Activated CD4-positive, alpha-beta memory T cell treated with anti-CD3 and anti-CD28 coated beads for 36 hours (primary cell): ENCODE measurements around the gene MUC5AC. TPM values are rescaled to one million over a fixed set of nuclear protein-coding genes. Genes with fewer than 3 reads are reported as not detected.
"Not testable (repeated sequence)": the region's sequence is repeated elsewhere in the genome, so short reads cannot be mapped to it uniquely, and the experiment has no call there.

Experiments
- CTCF ChIA-PET: fragments of 350-600 bp; sonication (Branson Sonifier 250); formaldehyde crosslinking; loops from one replicate; lab custom pipeline; 2021; ENCODE audit warnings: antibody characterized with exemption, inconsistent platforms; lab: Charles Lee
- POLR2A ChIA-PET: fragments of 350-600 bp; sonication (Branson Sonifier 250); formaldehyde crosslinking; loops from one replicate; lab custom pipeline; 2021; ENCODE audit warnings: antibody characterized with exemption; lab: Charles Lee
- DNase-seq: peaks from one replicate; pipeline ENCODE4 v3.0.0-alpha.2; 2020
- H3K27ac Mint-ChIP-seq: one replicate; pipeline ENCODE4 v1.8.0; 2021; ENCODE audit warnings: mixed read lengths
- H3K27me3 Mint-ChIP-seq: one replicate; pipeline ENCODE4 v1.8.0; 2021; ENCODE audit warnings: mixed read lengths
- H3K36me3 Mint-ChIP-seq: one replicate; pipeline ENCODE4 v1.8.0; 2021; ENCODE audit warnings: mixed read lengths
- H3K4me1 Mint-ChIP-seq: one replicate; pipeline ENCODE4 v1.8.0; 2021; ENCODE audit warnings: low read depth, mixed read lengths
- H3K4me3 Mint-ChIP-seq: one replicate; pipeline ENCODE4 v1.8.0; 2021; ENCODE audit warnings: mild to moderate bottlenecking, mixed read lengths
- H3K9me3 Mint-ChIP-seq: one replicate; pipeline ENCODE4 v1.8.0; 2021; ENCODE audit warnings: mixed read lengths
- intact Hi-C: fragments of 100-400 bp; cut with micrococcal nuclease; formaldehyde crosslinking; loops from one replicate; pipeline ENCODE4 v1.15.1; 2023
- total RNA-seq, 2 experiments: library from RNA; stranded (reverse); gene quantifications; one replicate each; pipeline ENCODE4 v1.2.3, GENCODE V29; 2021

Gene MUC5AC
- total RNA-seq, 2 experiments from 2014 or later = not detected

DNA sequence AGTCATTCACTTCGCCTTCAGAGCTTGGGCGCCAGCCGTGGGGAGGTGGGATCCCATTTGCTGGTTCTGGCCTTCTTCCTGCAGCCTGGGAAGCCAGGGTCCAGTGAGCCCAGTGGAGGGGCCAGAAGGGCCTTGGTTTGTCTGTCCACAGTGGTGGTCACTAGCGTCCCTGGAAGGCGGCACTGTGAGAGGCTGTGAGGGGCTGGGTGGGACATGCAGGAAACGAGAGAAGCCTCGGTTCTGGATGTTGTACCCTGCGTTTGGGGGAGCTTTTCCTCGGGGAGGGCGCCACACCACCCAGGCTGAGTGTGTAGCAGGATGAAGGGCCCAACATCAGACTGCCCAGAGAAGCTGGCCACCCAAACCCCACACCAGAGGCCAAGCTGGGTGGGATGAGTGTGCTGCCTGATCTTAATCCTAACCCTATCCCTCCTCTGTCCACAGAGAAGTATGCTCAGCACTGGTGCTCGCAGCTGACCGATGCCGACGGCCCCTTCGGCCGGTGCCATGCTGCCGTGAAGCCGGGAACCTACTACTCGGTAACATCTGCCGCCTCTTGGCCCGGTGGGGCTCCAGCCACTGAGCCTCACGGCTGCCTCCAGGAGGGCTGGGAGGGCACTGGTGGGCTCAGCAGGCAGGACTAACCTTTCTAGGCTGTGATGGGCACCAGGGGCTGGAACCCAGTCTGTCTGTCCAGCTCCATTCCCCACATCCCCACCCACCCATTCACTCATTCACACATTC is 14.4 kb downstream of the MUC5AC start:
- Mint-ChIP-seq H3K4me3 (no peak overlapping the region), H3K4me1 (no peaks in the 10 kb centered on the region), H3K36me3 (no peaks in the 10 kb centered on the region), H3K9me3 (peaks cover 7% of the 10 kb centered on the region), H3K27ac (no peak overlapping the region), H3K27me3 (no peaks in the 10 kb centered on the region)
- intact Hi-C loops = no loop called here
- no peak for DNase-seq
- POLR2A ChIA-PET = no interaction called here
- CTCF ChIA-PET = no interaction called here

DNA sequence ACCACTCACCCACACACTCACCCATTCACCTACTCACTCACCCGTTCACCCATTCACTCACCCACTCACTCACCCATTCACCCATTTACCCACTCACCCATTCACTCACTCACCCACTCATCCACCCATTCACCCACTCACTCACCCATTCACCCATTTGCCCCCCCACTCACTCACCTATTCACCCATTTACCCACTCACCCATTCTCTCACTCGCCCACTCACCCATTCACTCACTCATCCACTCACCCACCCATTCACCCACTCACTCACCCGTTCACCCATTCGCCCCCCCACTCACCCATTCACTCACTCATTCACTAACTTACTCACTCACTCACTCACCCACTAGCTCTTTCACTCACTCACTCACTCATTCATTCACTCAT is 15.0 kb downstream of the MUC5AC start:
- H3K4me3 Mint-ChIP-seq = no peak overlapping the region
- H3K27ac Mint-ChIP-seq = no peak overlapping the region
- H3K27me3 Mint-ChIP-seq = no peaks in the 10 kb centered on the region
- peaks cover 7% of the 10 kb centered on the region for H3K9me3 Mint-ChIP-seq
- no peaks in the 10 kb centered on the region for H3K36me3 Mint-ChIP-seq
- POLR2A ChIA-PET = no interaction called here
- no peak for DNase-seq
- CTCF ChIA-PET = no interaction called here
- no peaks in the 10 kb centered on the region for H3K4me1 Mint-ChIP-seq
- intact Hi-C loops = no loop called here

DNA sequence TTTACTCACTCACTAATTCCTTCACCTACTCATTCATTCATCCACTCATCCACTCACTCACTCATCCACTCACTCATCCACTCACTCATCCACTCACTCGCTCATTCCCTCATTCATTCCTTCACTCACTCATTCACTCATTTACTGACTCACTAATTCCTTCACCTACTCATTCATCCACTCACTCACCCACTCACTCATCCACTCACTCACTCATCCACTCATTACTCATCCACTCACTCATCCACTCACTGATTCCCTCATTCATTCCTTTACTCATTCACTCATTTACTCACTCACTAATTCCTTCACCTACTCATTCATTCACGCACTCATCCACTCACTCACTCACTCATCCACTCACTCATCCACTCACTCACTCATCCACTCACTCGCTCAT is 15.6 kb downstream of the MUC5AC start:
- H3K9me3 Mint-ChIP-seq, H3K27ac Mint-ChIP-seq, H3K36me3 Mint-ChIP-seq, DNase-seq, H3K4me3 Mint-ChIP-seq, POLR2A ChIA-PET, H3K27me3 Mint-ChIP-seq, H3K4me1 Mint-ChIP-seq, intact Hi-C loops, CTCF ChIA-PET: not testable (repeated sequence)

DNA sequence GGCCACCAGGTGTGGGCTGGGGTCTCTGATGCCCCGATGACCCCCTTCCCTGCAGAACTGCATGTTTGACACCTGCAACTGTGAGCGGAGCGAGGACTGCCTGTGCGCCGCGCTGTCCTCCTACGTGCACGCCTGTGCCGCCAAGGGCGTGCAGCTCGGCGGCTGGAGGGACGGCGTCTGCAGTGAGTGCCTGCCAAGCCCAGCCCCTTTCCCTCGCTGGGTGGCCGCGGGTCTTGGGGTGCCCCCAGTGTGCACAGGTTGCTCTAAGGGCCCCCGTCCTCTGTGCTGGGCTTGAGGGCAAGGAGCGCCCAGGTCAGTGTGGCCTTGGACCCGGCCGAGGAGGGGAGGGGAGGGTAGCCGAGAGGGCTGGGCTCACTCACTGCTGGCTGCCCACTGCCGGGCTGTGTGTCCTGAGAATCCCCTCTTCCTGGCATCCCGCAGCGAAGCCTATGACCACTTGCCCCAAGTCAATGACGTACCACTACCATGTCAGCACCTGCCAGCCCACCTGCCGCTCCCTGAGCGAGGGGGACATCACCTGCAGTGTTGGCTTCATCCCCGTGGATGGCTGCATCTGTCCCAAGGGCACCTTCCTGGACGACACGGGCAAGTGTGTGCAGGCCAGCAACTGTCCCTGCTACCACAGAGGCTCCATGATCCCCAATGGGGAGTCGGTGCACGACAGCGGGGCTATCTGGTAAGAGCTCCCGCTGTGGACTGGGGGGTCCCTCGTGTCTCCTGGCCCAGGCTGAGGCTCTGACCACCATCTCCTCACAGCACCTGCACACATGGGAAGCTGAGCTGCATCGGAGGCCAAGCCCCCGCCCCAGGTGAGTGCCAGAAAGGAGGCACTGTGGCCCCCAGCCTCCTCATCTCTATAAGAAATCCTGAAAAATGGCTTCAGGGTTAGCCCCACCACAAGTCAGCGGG is 17.0 kb downstream of the MUC5AC start:
- CTCF ChIA-PET = no interaction called here
- POLR2A ChIA-PET = no interaction called here
- H3K27me3 Mint-ChIP-seq = no peaks in the 10 kb centered on the region
- H3K4me1 Mint-ChIP-seq = no peaks in the 10 kb centered on the region
- H3K36me3 Mint-ChIP-seq = no peaks in the 10 kb centered on the region
- DNase-seq = no peak
- H3K9me3 Mint-ChIP-seq = peaks cover 5% of the 10 kb centered on the region
- no peak overlapping the region for H3K27ac Mint-ChIP-seq
- intact Hi-C loops = no loop called here
- no peak overlapping the region for H3K4me3 Mint-ChIP-seq

DNA sequence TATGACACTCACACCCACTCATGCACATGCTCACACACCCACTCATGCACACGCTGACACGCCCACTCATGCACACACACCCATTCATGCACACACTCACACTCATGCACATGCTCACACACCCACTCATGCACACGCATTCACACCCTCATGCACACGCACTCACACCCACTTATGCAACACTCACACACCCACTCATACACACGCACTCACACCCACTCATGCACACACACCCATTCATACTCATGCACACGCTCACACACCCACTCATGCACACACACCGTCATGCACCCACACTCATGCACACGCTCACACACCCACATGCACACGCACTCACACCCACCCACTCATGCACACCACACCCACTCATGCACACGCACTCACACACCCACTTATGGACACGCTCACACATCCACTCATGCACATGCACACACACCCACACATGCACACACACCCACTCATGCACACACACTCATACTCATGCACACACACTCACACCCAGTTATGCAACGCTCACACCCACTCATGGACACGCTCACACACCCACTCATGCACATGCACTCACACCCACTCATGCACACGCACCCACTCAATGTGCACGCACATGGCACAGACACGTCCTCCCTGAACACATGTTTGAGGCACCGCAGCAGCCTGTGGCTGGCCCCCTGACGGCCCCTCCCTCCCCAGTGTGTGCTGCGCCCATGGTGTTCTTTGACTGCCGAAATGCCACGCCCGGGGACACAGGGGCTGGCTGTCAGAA is 17.9 kb downstream of the MUC5AC start:
- peaks cover 5% of the 10 kb centered on the region for H3K9me3 Mint-ChIP-seq
- POLR2A ChIA-PET = no interaction called here
- H3K4me3 Mint-ChIP-seq = no peak overlapping the region
- DNase-seq = no peak
- H3K4me1 Mint-ChIP-seq = no peaks in the 10 kb centered on the region
- CTCF ChIA-PET = no interaction called here
- no peak overlapping the region for H3K27ac Mint-ChIP-seq
- intact Hi-C loops = no loop called here
- no peaks in the 10 kb centered on the region for H3K27me3 Mint-ChIP-seq
- no peaks in the 10 kb centered on the region for H3K36me3 Mint-ChIP-seq

DNA sequence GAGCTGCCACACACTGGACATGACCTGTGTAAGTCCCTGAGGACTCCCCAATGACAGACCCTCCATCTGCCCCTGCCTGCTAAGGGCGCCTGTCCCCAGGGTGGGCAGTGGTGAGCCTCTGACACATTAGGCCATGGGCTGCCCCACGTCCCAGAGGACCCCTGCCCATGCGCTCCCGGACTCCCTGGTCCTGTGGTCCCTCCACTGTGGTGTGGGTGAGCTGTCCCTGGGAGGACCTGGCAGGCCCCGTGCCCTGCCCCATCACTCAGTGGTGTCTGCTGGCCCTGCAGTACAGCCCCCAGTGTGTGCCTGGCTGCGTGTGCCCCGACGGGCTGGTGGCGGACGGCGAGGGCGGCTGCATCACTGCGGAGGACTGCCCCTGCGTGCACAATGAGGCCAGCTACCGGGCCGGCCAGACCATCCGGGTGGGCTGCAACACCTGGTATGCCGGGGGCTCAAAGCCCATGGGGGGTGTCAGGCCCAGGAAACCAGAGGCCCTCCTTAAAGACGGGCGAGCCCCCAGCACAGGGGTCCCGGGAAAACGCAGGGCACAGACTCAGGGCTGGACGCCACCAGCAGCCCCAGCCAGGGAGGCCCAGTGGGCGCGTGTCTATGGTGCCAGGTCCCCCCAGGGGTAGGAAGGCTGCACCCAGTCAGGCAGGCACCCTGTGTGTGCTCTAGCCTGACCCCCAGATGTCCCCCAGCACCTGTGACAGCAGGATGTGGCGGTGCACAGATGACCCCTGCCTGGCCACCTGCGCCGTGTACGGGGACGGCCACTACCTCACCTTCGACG is 18.7 kb downstream of the MUC5AC start:
- Mint-ChIP-seq H3K4me1 (no peaks in the 10 kb centered on the region), H3K9me3 (peaks cover 5% of the 10 kb centered on the region), H3K36me3 (no peaks in the 10 kb centered on the region), H3K27me3 (no peaks in the 10 kb centered on the region), H3K4me3 (no peak overlapping the region), H3K27ac (no peak overlapping the region)
- no peak for DNase-seq
- intact Hi-C loops = no loop called here
- CTCF ChIA-PET = no interaction called here
- POLR2A ChIA-PET = no interaction called here

DNA sequence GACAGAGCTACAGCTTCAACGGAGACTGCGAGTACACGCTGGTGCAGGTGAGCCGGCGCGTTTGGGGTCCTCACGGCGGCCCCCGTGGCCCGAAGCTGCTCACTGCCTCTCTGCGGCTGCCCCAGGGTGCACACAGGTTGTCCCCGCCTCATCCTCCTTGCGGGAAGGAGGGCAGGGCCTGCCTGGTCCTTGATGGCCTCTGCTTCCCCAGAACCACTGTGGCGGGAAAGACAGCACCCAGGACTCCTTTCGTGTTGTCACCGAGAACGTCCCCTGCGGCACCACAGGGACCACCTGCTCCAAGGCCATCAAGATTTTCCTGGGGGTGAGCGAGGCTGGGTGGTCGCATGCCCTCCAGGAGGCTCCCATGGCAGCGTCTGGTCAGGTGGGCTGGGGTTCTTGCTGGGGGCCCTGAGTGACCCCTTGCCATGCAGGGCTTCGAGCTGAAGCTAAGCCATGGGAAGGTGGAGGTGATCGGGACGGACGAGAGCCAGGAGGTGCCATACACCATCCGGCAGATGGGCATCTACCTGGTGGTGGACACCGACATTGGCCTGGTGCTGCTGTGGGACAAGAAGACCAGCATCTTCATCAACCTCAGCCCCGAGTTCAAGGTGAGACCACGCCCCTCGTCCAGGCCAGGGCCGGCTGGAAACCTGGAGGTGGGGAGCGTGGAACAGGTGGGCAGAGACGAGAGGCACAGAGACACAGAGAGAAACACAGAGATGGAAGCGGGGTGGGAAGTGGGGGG is 19.4 kb downstream of the MUC5AC start:
- CTCF ChIA-PET = no interaction called here
- Mint-ChIP-seq H3K4me1 (no peaks in the 10 kb centered on the region), H3K27ac (no peak overlapping the region), H3K27me3 (no peaks in the 10 kb centered on the region), H3K9me3 (no peaks in the 10 kb centered on the region), H3K36me3 (no peaks in the 10 kb centered on the region), H3K4me3 (no peak overlapping the region)
- no peak for DNase-seq
- intact Hi-C loops = no loop called here
- POLR2A ChIA-PET = no interaction called here

DNA sequence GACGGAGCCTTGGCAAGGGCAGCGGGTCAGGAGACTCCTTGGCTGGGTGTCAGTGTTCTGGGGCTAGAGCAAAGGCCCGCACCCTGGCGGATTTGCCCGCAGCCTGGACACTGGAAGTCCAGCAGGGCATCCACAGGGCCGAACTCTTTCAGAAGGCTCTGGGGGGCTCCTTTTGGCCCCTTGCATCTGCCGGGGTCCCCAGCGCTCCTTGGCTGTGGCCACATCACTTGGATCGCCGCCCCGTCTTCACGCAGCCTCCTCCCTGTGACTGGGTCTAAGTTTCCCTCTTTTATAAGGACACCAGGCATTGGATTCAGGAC is 20.0 kb downstream of the MUC5AC start:
- Mint-ChIP-seq H3K27me3 (no peaks in the 10 kb centered on the region), H3K4me3 (no peak overlapping the region), H3K27ac (no peak overlapping the region), H3K36me3 (no peaks in the 10 kb centered on the region), H3K9me3 (no peaks in the 10 kb centered on the region), H3K4me1 (no peaks in the 10 kb centered on the region)
- DNase-seq = no peak
- POLR2A ChIA-PET = no interaction called here
- CTCF ChIA-PET = no interaction called here
- intact Hi-C loops = no loop called here

DNA sequence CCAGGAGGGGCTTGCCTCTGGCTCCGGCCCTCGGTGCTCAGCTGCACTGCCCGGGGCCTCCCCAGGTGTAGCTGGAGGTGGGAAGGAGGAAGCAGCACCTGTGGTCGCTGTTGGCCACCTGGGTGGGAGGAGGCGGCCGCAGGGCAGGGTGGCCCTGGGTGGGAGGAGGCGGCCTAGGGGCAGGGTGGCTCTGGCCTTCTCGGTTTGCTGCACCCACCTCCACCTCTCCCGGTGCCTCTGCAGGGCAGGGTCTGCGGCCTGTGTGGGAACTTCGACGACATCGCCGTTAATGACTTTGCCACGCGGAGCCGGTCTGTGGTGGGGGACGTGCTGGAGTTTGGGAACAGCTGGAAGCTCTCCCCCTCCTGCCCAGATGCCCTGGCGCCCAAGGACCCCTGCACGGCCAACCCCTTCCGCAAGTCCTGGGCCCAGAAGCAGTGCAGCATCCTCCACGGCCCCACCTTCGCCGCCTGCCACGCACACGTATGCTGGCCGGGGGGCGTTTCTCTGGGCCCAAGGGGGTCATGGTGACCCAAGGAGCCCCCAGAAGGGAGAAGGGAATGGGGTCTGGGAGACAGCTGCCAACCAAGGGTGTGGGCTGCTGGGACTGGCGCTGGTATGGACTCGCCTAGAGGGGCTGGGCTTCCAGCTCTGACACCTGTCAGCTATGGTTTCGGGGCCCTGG is 20.6 kb downstream of the MUC5AC start:
- Mint-ChIP-seq H3K4me3 (no peak overlapping the region), H3K27ac (no peak overlapping the region), H3K9me3 (no peaks in the 10 kb centered on the region), H3K4me1 (no peaks in the 10 kb centered on the region), H3K36me3 (no peaks in the 10 kb centered on the region), H3K27me3 (no peaks in the 10 kb centered on the region)
- DNase-seq = no peak
- CTCF ChIA-PET = no interaction called here
- POLR2A ChIA-PET = no interaction called here
- intact Hi-C loops = no loop called here

DNA sequence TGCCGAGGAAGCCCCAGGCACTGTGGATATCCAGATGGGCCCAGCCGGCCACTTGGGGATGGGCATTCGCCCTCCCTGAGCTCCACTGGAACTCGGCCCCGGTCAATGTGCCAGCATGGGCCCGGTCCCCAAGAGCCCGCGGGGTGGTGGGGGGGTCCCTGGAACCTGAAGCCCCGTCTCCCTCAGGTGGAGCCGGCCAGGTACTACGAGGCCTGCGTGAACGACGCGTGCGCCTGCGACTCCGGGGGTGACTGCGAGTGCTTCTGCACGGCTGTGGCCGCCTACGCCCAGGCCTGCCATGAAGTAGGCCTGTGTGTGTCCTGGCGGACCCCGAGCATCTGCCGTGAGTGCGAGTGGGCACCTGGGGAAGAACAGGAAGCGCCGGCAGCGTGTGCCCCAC is 21.2 kb downstream of the MUC5AC start:
- CTCF ChIA-PET = no interaction called here
- POLR2A ChIA-PET = no interaction called here
- no peak for DNase-seq

DNA sequence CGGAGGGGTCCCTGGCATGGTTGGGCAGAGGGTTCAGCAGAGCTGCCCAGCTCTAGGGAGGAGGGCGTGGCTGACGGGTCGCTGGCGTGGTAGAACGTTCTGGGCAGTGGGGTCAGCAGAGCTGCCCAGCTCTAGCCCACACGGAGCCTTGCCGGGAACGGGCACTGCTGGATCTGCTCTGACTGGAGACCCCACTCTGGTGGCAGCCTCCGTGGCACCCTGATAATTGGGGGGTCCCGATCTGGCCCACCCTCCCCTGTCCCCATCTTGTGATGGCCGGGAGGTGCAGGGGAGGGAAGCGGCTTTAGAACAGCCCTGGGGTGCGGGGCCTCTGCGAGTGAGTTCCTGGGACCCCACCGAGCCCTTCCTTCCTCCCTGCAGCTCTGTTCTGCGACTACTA is 21.9 kb downstream of the MUC5AC start:
- H3K4me3 Mint-ChIP-seq = no peak overlapping the region
- no peak for DNase-seq
- no peaks in the 10 kb centered on the region for H3K27me3 Mint-ChIP-seq
- H3K9me3 Mint-ChIP-seq = no peaks in the 10 kb centered on the region
- no peaks in the 10 kb centered on the region for H3K36me3 Mint-ChIP-seq
- intact Hi-C loops = no loop called here
- H3K4me1 Mint-ChIP-seq = no peaks in the 10 kb centered on the region
- POLR2A ChIA-PET = no interaction called here
- H3K27ac Mint-ChIP-seq = no peak overlapping the region
- CTCF ChIA-PET = no interaction called here

More for the DNA sequence above, 21.2 kb downstream of the MUC5AC start:
- no peak overlapping the region for H3K4me3 Mint-ChIP-seq
- no peaks in the 10 kb centered on the region for H3K36me3 Mint-ChIP-seq
- H3K4me1 Mint-ChIP-seq = no peaks in the 10 kb centered on the region
- H3K9me3 Mint-ChIP-seq = no peaks in the 10 kb centered on the region
- intact Hi-C loops = no loop called here
- no peaks in the 10 kb centered on the region for H3K27me3 Mint-ChIP-seq
- no peak overlapping the region for H3K27ac Mint-ChIP-seq
